Endothelial cell of umbilical vein (primary cell): ENCODE measurements around the gene NUDT17. TPM values are rescaled to one million over a fixed set of nuclear protein-coding genes. Genes with fewer than 3 reads are reported as not detected.
"Not testable (repeated sequence)": the region's sequence is repeated elsewhere in the genome, so short reads cannot be mapped to it uniquely, and the experiment has no call there.

Experiments used
- BruUV-seq: library from RNA; stranded (reverse); fragments of 400-500 nt; replicated peaks from 2 replicates; lab custom pipeline; 2021; lab: Mats Ljungman, UMichigan
- CTCF ChIA-PET: fragments of 300-600, 350-600 bp; sonication (Branson Sonifier 250); formaldehyde crosslinking; loops from one replicate; lab custom pipeline; 2021; ENCODE audit warnings: antibody characterized with exemption, inconsistent platforms; lab: Charles Lee
- POLR2A ChIA-PET: fragments of 300-600, 350-600 bp; sonication (Branson Sonifier 250); formaldehyde crosslinking; loops from one replicate; lab custom pipeline; 2021; ENCODE audit warnings: antibody characterized with exemption, inconsistent platforms; lab: Charles Lee
- DNase-seq: peaks from one replicate; pipeline ENCODE4 v3.0.0-alpha.2; 2011; ENCODE audit warnings: low read depth, low spot score
- FAIRE-seq: peaks from 2 replicates; lab custom pipeline; 2011; peaks lifted over from hg19 to GRCh38; lab: Jason Lieb, UNC
- H2AFZ ChIP-seq: 2 replicates; pipeline ENCODE4 v1.6.0; 2012; ENCODE audit warnings: low read depth, low read length, control low read depth, inconsistent platforms
- H3K27ac ChIP-seq: 2 replicates; pipeline ENCODE4 v1.5.1; 2011; ENCODE audit warnings: low read depth, mild to moderate bottlenecking, control low read depth, low read length, moderate library complexity; ENCODE audit not compliant: insufficient read depth
- H3K27me3 ChIP-seq, 2 experiments: 2 replicates each; pipeline versions ENCODE4 v1.6.0 to v1.6.1; 2011; ENCODE audit warnings: low read length in 2 of 2, mixed read lengths in 1 of 2; ENCODE audit not compliant: control insufficient read depth in 2 of 2, insufficient read depth in 2 of 2
- H3K36me3 ChIP-seq, 2 experiments: 2 replicates in 1 of 2; 3 replicates in 1 of 2; pipeline ENCODE4 v1.5.1; 2011; ENCODE audit warnings: low read length in 2 of 2, mild to moderate bottlenecking in 1 of 2, moderate library complexity in 1 of 2; ENCODE audit not compliant: control insufficient read depth in 2 of 2, insufficient read depth in 2 of 2; ENCODE audit errors: extremely low read depth in 1 of 2
- H3K4me1 ChIP-seq: 3 replicates; pipeline ENCODE4 v1.5.1; 2011; ENCODE audit warnings: mild to moderate bottlenecking, low read length; ENCODE audit not compliant: control insufficient read depth, insufficient read depth; ENCODE audit errors: extremely low read depth
- H3K4me2 ChIP-seq: 2 replicates; pipeline ENCODE4 v1.6.1; 2011; ENCODE audit warnings: low read length, control low read depth, mixed read lengths; ENCODE audit not compliant: insufficient read depth
- H3K4me3 ChIP-seq, 3 experiments: fragments of 200-600 bp in 1 of 3; sonication (generic), shearing (Covaris generic) in 1 of 3; replicated peaks in 1 of 3; 2 replicates each; pipeline ENCODE4 v1.5.1; 2011 to 2016; ENCODE audit warnings: control low read depth in 3 of 3, low read length in 3 of 3, mild to moderate bottlenecking in 2 of 3, inconsistent platforms in 1 of 3, low read depth in 1 of 3, moderate library complexity in 1 of 3; ENCODE audit not compliant: insufficient read depth in 1 of 3
- H3K79me2 ChIP-seq: 2 replicates; pipeline ENCODE4 v1.6.0; 2012; ENCODE audit warnings: low read length, inconsistent platforms; ENCODE audit not compliant: control insufficient read depth, insufficient read depth
- H3K9ac ChIP-seq: replicated peaks from 2 replicates; pipeline ENCODE3; 2011; ENCODE audit warnings: low read length, control low read depth; ENCODE audit not compliant: insufficient read depth; ENCODE audit errors: extremely low read depth
- H3K9me1 ChIP-seq: replicated peaks from 3 replicates; pipeline ENCODE4 v1.6.0; 2011; ENCODE audit warnings: mild to moderate bottlenecking, low read length; ENCODE audit not compliant: control insufficient read depth, insufficient read depth; ENCODE audit errors: extremely low read depth
- H3K9me3 ChIP-seq: replicated peaks from 2 replicates; pipeline ENCODE4 v1.5.1; 2012; ENCODE audit warnings: low read length, inconsistent platforms; ENCODE audit not compliant: control insufficient read depth, insufficient read depth
- H4K20me1 ChIP-seq: replicated peaks from 2 replicates; pipeline ENCODE3; 2011; ENCODE audit warnings: mild to moderate bottlenecking, low read length; ENCODE audit not compliant: control insufficient read depth, insufficient read depth; ENCODE audit errors: extremely low read depth
- EZH2 ChIP-seq: IDR thresholded peaks from 2 replicates; pipeline ENCODE4 v1.6.1; 2012; ENCODE audit warnings: borderline replicate concordance, low read depth, mild to moderate bottlenecking, moderate library complexity, low read length, inconsistent platforms; ENCODE audit not compliant: severe bottlenecking
- FOS ChIP-seq: IDR thresholded peaks from 2 replicates; pipeline ENCODE4 v1.6.1; 2011; ENCODE audit warnings: mild to moderate bottlenecking, low read length, moderate library complexity, borderline replicate concordance; ENCODE audit not compliant: insufficient read depth
- GATA2 ChIP-seq: IDR thresholded peaks from 2 replicates; pipeline ENCODE4 v1.7.0; 2011; ENCODE audit warnings: low read depth, mild to moderate bottlenecking, moderate library complexity, mixed read lengths, low read length; ENCODE audit not compliant: insufficient read length, insufficient read depth
- JUN ChIP-seq: IDR thresholded peaks from 2 replicates; pipeline ENCODE4 v1.6.1; 2011; ENCODE audit warnings: borderline replicate concordance, low read depth; ENCODE audit not compliant: insufficient read length, insufficient read depth
- MYC ChIP-seq: IDR thresholded peaks from one replicate; pipeline ENCODE4 v1.6.1; 2011; ENCODE audit warnings: mild to moderate bottlenecking, low read depth, low read length
- POLR2A ChIP-seq: IDR thresholded peaks from 2 replicates; pipeline ENCODE4 v1.6.1; 2012; ENCODE audit warnings: low read depth, mild to moderate bottlenecking, control low read depth, low read length
- POLR2AphosphoS5 ChIP-seq: IDR thresholded peaks from 2 replicates; pipeline ENCODE4 v1.6.1; 2012; ENCODE audit warnings: low read depth, mild to moderate bottlenecking, control low read depth, low read length, moderate library complexity; ENCODE audit not compliant: insufficient read depth
- dilution Hi-C: fragments of 300-500 bp; cut with MboI; formaldehyde crosslinking; loops from one replicate; pipeline ENCODE4 v1.15.0; 2019; ENCODE audit warnings: low sequenced_read_pairs; ENCODE audit not compliant: extremely low pct_ligation_motif_present
- intact Hi-C: fragments of 100-400 bp; cut with micrococcal nuclease; formaldehyde crosslinking; loops from one replicate; pipeline ENCODE4 v1.10.0; 2022
- polyA plus RNA-seq, 4 experiments: library from polyadenylated mRNA; depleted of rRNA in 3 of 4; stranded (reverse) in 3 of 4; unstranded in 1 of 4; fragments of >200 nt; gene quantifications; 2 replicates each; pipeline versions ENCODE4 v1.2.1 to v1.2.3, GENCODE V29; 2011 to 2012; ENCODE audit warnings: missing spikeins in 1 of 4
- total RNA-seq: library from RNA; stranded (reverse); gene quantifications from 2 replicates; pipeline ENCODE4 v1.2.3, GENCODE V29; 2021
- TF ChIP-seq, protein P1 (sequence below), 2 donors: IDR thresholded peaks; 1 replicate in 1 of 2; 2 replicates in 1 of 2; pipeline ENCODE4 v1.5.1; 2011; ENCODE audit warnings: low read length in 2 of 2, mild to moderate bottlenecking in 2 of 2, moderate library complexity in 2 of 2, control low read depth in 1 of 2, inconsistent platforms in 1 of 2, low read depth in 1 of 2; ENCODE audit not compliant: insufficient read depth in 1 of 2; ENCODE audit errors: extremely low read depth in 1 of 2
- TF ChIP-seq, protein P2 (sequence below): IDR thresholded peaks from 2 replicates; pipeline ENCODE4 v1.6.1; 2011; ENCODE audit not compliant: insufficient read depth, insufficient read length

NUDT17 gene
- total and polyA plus RNA-seq, 2 donors (not counting 3 experiments of a cell fraction or from before 2014, with no cell fraction given) = 3.6 to 9.0 TPM

DNA sequence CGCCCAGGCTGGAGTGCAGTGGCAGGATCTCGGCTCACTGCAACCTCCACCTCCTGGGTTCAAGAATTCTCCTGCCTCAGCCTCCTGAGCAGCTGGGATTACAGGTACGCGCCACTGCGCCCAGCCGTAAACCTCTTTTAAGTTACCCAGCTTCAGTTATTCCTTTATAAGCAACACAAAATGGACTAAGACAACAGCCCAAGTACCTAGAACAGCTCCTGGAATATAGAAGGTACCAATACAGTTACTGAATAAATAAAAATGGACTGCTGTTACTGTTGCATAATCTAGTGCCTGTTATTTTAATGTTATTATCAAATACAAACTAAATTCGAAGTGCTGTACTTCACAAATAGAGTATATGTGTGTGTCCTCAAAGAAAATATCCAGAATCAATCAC is 38.6 kb upstream of the NUDT17 start:
- ChIA-PET POLR2A (no interaction called here), CTCF (interaction anchor here (2.2 kb wide), 1 partner anchor 14 kb away, joined by 6 read pairs; no protein-coding TSS in a partner anchor)
- Histone ChIP-seq H4K20me1 (peaks cover 2% of the 10 kb centered on the region), H3K27ac (no peak overlapping the region), H3K36me3 (peaks cover 0 to 2% of the 10 kb centered on the region in 2 experiments), H3K4me2 (no peak overlapping the region), H3K9me3 (no peaks in the 10 kb centered on the region), H3K4me1 (no peaks in the 10 kb centered on the region), H3K27me3 (no peaks in the 10 kb centered on the region), H3K9ac (no peak overlapping the region), H3K4me3 (no peak overlapping the region), H3K9me1 (no peaks in the 10 kb centered on the region), H2AFZ (no peak overlapping the region), H3K79me2 (peaks cover 62% of the 10 kb centered on the region)
- no peak for DNase-seq
- no TSS peak for BruUV-seq
- no peak for FAIRE-seq
- TF ChIP-seq POLR2AphosphoS5 (no peak), GATA2 (no peak), POLR2A (no peak), FOS (no peak), JUN (no peak), MYC (no peak), EZH2 (no peak)
- TF ChIP-seq, protein P1, sequence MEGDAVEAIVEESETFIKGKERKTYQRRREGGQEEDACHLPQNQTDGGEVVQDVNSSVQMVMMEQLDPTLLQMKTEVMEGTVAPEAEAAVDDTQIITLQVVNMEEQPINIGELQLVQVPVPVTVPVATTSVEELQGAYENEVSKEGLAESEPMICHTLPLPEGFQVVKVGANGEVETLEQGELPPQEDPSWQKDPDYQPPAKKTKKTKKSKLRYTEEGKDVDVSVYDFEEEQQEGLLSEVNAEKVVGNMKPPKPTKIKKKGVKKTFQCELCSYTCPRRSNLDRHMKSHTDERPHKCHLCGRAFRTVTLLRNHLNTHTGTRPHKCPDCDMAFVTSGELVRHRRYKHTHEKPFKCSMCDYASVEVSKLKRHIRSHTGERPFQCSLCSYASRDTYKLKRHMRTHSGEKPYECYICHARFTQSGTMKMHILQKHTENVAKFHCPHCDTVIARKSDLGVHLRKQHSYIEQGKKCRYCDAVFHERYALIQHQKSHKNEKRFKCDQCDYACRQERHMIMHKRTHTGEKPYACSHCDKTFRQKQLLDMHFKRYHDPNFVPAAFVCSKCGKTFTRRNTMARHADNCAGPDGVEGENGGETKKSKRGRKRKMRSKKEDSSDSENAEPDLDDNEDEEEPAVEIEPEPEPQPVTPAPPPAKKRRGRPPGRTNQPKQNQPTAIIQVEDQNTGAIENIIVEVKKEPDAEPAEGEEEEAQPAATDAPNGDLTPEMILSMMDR (IDR thresholded peaks at IDR 0.05; ENCODE audit: extremely low read depth in 1 of 2, insufficient read depth in 1 of 2, low read depth in 1 of 2, low read length in 2 of 2) = no peak
- TF ChIP-seq, protein P2, sequence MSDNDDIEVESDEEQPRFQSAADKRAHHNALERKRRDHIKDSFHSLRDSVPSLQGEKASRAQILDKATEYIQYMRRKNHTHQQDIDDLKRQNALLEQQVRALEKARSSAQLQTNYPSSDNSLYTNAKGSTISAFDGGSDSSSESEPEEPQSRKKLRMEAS = no peak
- dilution Hi-C loops = no loop called here
- intact Hi-C loops = no loop called here

DNA sequence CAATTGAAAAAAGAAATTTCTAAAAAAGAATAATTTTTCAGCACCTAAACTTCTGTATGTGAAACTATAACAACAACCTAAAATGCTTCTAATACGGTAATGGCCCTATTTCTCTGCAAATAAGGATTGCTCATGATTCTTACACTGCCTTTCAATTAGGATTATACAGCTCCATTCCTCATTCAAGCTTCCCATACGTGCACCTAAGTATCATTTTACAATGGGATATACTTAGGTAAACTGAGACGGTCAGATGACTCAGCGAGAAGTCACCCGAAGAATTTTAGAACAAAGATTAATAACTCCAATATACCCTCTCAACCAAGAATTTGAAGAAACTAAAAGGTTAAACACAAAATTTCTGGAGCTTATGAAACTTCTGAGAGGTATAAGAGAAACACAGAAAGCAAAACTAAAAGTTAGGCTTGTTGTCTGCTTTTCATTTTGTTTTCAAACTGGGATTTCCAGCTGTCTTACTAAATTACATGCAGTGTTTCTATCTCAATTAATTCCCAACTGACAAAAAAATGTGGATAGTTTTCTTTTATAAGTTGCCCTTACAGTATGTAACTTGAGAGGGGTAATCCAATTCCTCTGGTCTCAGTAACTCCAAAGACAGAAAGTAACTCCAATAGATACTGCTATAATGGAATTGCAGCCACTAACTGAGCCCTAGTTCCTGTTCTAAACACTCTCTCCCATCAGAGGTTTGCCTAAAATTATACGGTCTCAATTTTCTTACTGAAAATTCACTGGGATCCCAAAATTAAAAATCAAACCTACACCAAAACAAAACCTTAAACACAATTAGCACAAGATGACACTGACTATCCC is 32.2 kb upstream of the NUDT17 start:
- BruUV-seq, DNase-seq, H3K9me1 ChIP-seq, H3K4me1 ChIP-seq, H3K9me3 ChIP-seq, H3K27ac ChIP-seq, CTCF ChIA-PET, FAIRE-seq, H3K4me3 ChIP-seq, dilution Hi-C loops, H2AFZ ChIP-seq, H3K27me3 ChIP-seq, H3K9ac ChIP-seq, H4K20me1 ChIP-seq, H3K36me3 ChIP-seq, POLR2A ChIA-PET, intact Hi-C loops, H3K4me2 ChIP-seq: not testable (repeated sequence)
- H3K79me2 ChIP-seq = peaks cover 11% of the 10 kb centered on the region
